Measurements from ENCODE around the gene ZSCAN2.

ZSCAN2 gene

GRCh38 chr15:84668221-84668982 is 67.6 kb downstream of the ZSCAN2 start:
- TF ChIP-seq CEBPB (IDR thresholded peaks at IDR 0.05) (no peak), EP300 (IDR thresholded peaks at IDR 0.05; ENCODE audit: borderline replicate concordance) (no peak), REST (IDR thresholded peaks at IDR 0.05; ENCODE audit: low read depth) (no peak), CREB1 (IDR thresholded peaks at IDR 0.05; ENCODE audit: low read depth) (no peak), MAX (IDR thresholded peaks at IDR 0.05) (no peak), USF1 (IDR thresholded peaks at IDR 0.05) (no peak), TEAD4 (IDR thresholded peaks at IDR 0.05) (no peak), EGR1 (IDR thresholded peaks at IDR 0.05) (no peak), YY1 (IDR thresholded peaks at IDR 0.05; ENCODE audit: low read depth) (no peak), TCF12 (IDR thresholded peaks at IDR 0.05; ENCODE audit: low read depth) (no peak), FOXM1 (IDR thresholded peaks at IDR 0.05; ENCODE audit: borderline replicate concordance, low read depth) (no peak), NFIC (IDR thresholded peaks at IDR 0.05) (no peak), RAD21 (IDR thresholded peaks at IDR 0.05; ENCODE audit: low read depth) (no peak), ZBTB7A (IDR thresholded peaks at IDR 0.05; ENCODE audit: low read depth) (no peak)

GRCh38 chr15:84669726-84670125 is 68.9 kb downstream of the ZSCAN2 start:
- no peak for TF ChIP-seq TEAD4 (IDR thresholded peaks at IDR 0.05)
- TF ChIP-seq NFIC (IDR thresholded peaks at IDR 0.05), result no peak
- TF ChIP-seq EGR1 (IDR thresholded peaks at IDR 0.05), result no peak
- no peak for TF ChIP-seq USF1 (IDR thresholded peaks at IDR 0.05)
- TF ChIP-seq CREB1 (IDR thresholded peaks at IDR 0.05; ENCODE audit: low read depth), result no peak
- no peak for TF ChIP-seq REST (IDR thresholded peaks at IDR 0.05; ENCODE audit: low read depth)
- no peak for TF ChIP-seq YY1 (IDR thresholded peaks at IDR 0.05; ENCODE audit: low read depth)
- TF ChIP-seq TAF1 (IDR thresholded peaks at IDR 0.05; ENCODE audit: low read depth), result no peak
- no peak for TF ChIP-seq RAD21 (IDR thresholded peaks at IDR 0.05; ENCODE audit: low read depth)
- TF ChIP-seq FOXM1 (IDR thresholded peaks at IDR 0.05; ENCODE audit: borderline replicate concordance, low read depth), result no peak
- no peak for TF ChIP-seq CEBPB (IDR thresholded peaks at IDR 0.05)
- no peak for TF ChIP-seq ZBTB7A (IDR thresholded peaks at IDR 0.05; ENCODE audit: low read depth)
- no peak for TF ChIP-seq TCF12 (IDR thresholded peaks at IDR 0.05; ENCODE audit: low read depth)
- TF ChIP-seq EP300 (IDR thresholded peaks at IDR 0.05; ENCODE audit: borderline replicate concordance), result no peak
- TF ChIP-seq MAX (IDR thresholded peaks at IDR 0.05), result no peak

- TF ChIP-seq CEBPB (IDR thresholded peaks at IDR 0.05), result no peak
- TF ChIP-seq ZBTB7A (IDR thresholded peaks at IDR 0.05; ENCODE audit: low read depth), result no peak
Observed at GRCh38 chr15:84671211-84671610, 70.4 kb downstream of the ZSCAN2 start.

Data from Ishikawa (cell line).